ENCODE data around the gene JOSD1. TPM values are rescaled to one million over a fixed set of nuclear protein-coding genes. Genes with fewer than 3 reads are reported as not detected.

Gene JOSD1
- total and polyA plus RNA-seq, 2 of the 4 experiments (the other 2 are of a cell fraction) = 30.2 to 35.8 TPM

- Histone ChIP-seq H4K20me1 (ENCODE audit: insufficient read depth, low read length) (peaks cover 13% of the 10 kb centered on the region; the same call in 1 of the 2 replicates), H2BK120ac (ENCODE audit: low read depth, low read length) (no peak overlapping the region), H3K23ac (ENCODE audit: low read depth, low read length) (peak overlapping the region; percentile 74), H2BK20ac (ENCODE audit: low read depth, low read length) (no peak overlapping the region), H3K4me1 (ENCODE audit: control insufficient read depth, insufficient read depth, low read length) (peaks cover 12% of the 10 kb centered on the region), H3K36me3 (ENCODE audit: control insufficient read depth, insufficient read depth, low read length) (peaks cover 2% of the 10 kb centered on the region; the same call in 1 of the 2 replicates), H3K79me1 (ENCODE audit: low read depth in 1 of 2, low read length in 2 of 2) (peaks cover 18 to 51% of the 10 kb centered on the region in 2 experiments), H4K8ac (ENCODE audit: low read depth in 2 of 2, low read length in 2 of 2) (peak overlapping the region; percentile 92 to 96; a peak in 3 of 4 replicates), H3K27me3 (ENCODE audit: control insufficient read depth, insufficient read depth, low read length) (no peaks in the 10 kb centered on the region), H3K4me2 (ENCODE audit: low read depth, low read length) (peak overlapping the region; percentile 100), H2AK9ac (replicated peaks; ENCODE audit: low read depth, low read length, poor library complexity) (peak overlapping the region; percentile 85), H3K9me1 (ENCODE audit: insufficient read depth, low read length) (peaks cover 22% of the 10 kb centered on the region), H3K27ac (ENCODE audit: insufficient read depth, low read length) (peak overlapping the region; percentile 63), H2AFZ (replicated peaks; ENCODE audit: low read length, poor library complexity) (no peak overlapping the region), H3K4me3 (ENCODE audit: insufficient read depth, low read depth, low read length) (peak overlapping the region; percentile 96), H2BK15ac (ENCODE audit: low read depth, low read length) (no peak overlapping the region; the same call in 2 of the 3 replicates), H3K4ac (ENCODE audit: low read depth, low read length) (peak overlapping the region; percentile 92), H3K14ac (replicated peaks; ENCODE audit: low read depth, low read length) (peak overlapping the region; percentile 68), H3K9me3 (ENCODE audit: control insufficient read depth, insufficient read depth, low read length) (no peaks in the 10 kb centered on the region), H4K91ac (ENCODE audit: insufficient read depth, low read depth, low read length) (peak overlapping the region; percentile 42), H3K9ac (ENCODE audit: low read depth, low read length) (peak overlapping the region; percentile 99), H2BK5ac (ENCODE audit: low read depth, low read length, poor library complexity, severe bottlenecking) (peak overlapping the region; percentile 88), H4K5ac (ENCODE audit: low read depth, low read length) (no peak overlapping the region), H3K18ac (ENCODE audit: low read depth, low read length) (peak overlapping the region; percentile 17; the same call in 1 of the 2 replicates), H2AK5ac (ENCODE audit: low read depth, low read length) (peak overlapping the region; percentile 7; the same call in 1 of the 2 replicates), H3K56ac (ENCODE audit: extremely low read depth, insufficient read depth, low read length) (peak overlapping the region; percentile 93)
- dilution Hi-C loops (cut with HindIII; ENCODE audit: low sequenced_read_pairs, unreplicated experiment) = no loop called here
- WGBS, 2 experiments (ENCODE audit: extremely low coverage in 2 of 2, insufficient read length in 1 of 2) = 30% methylated on average over 2 of the region's 6 CpGs; no CpG with 5 or more reads in 1 of the 2 experiments
- in situ Hi-C loops (cut with MboI; ENCODE audit: low sequenced_read_pairs) = no loop called here
- intact Hi-C loops (cut with micrococcal nuclease) = loop anchor here (10.0 kb wide), 1 partner anchor 645 kb away; the partner anchor contains the start of gene PICK1
- TSS peak; percentile 78 for BruUV-seq (replicated peaks)
- ATAC-seq (ENCODE audit: low read depth) (peak; percentile 2; the same call in 1 of the 2 replicates), DNase-seq (peak; percentile 62)
- ChIA-PET CTCF (interaction anchor here (0.9 to 1.1 kb wide), 2 partner anchors 18 to 648 kb away, joined by 3 read pairs; partner anchors contain the start of gene TOMM22), POLR2A (ENCODE audit: unreplicated experiment) (interaction anchor here (0.5 to 0.6 kb wide), 2 partner anchors 13 to 506 kb away, joined by 4 to 5 read pairs; no protein-coding TSS in a partner anchor)
- TF ChIP-seq MAZ (IDR thresholded peaks at IDR 0.05; ENCODE audit: borderline replicate concordance, low read depth, low read length) (no peak), POLR2A (IDR thresholded peaks at IDR 0.05; ENCODE audit: low read depth, low read length) (peak; percentile 17), CEBPB (IDR thresholded peaks at IDR 0.05; ENCODE audit: low read depth, low read length) (no peak)
Measured at GRCh38 chr22:38699784-38700183, 959 bp downstream of the JOSD1 start.

All from IMR-90 (cell line).